IMR-90 (cell line): ENCODE measurements around the gene ARRB1.

Experiments
- BHLHE40 ChIP-seq: fragments of 150-350 bp; IDR thresholded peaks from 2 replicates; pipeline ENCODE4 v1.6.1; 2016; ENCODE audit warnings: mild to moderate bottlenecking, low read depth, low read length
- CTCF ChIP-seq: conservative IDR thresholded peaks from 2 replicates; pipeline ENCODE4 v1.5.1; 2012; ENCODE audit warnings: mild to moderate bottlenecking, low read depth, low read length, improper control_type of control experiment
- ELK1 ChIP-seq: fragments of 150-350 bp; IDR thresholded peaks from 2 replicates; pipeline ENCODE4 v1.6.1; 2016; ENCODE audit warnings: low read depth, mild to moderate bottlenecking, low read length, moderate library complexity, borderline replicate concordance
- FOS ChIP-seq: fragments of 150-350 bp; IDR thresholded peaks from 2 replicates; pipeline ENCODE4 v1.6.1; 2016; ENCODE audit warnings: low read depth, low read length
- MAFK ChIP-seq: IDR thresholded peaks from 2 replicates; pipeline ENCODE4 v1.6.1; 2012; ENCODE audit warnings: low read depth, low read length, improper control_type of control experiment
- MAZ ChIP-seq: IDR thresholded peaks from 2 replicates; pipeline ENCODE4 v1.6.1; 2012; ENCODE audit warnings: low read depth, mild to moderate bottlenecking, low read length, improper control_type of control experiment, moderate library complexity, borderline replicate concordance
- MXI1 ChIP-seq: IDR thresholded peaks from 2 replicates; pipeline ENCODE4 v1.6.1; 2012; ENCODE audit warnings: low read depth, mild to moderate bottlenecking, low read length, moderate library complexity, borderline replicate concordance
- NFE2L2 ChIP-seq: fragments of 150-350 bp; IDR thresholded peaks from 2 replicates; pipeline ENCODE4 v1.6.1; 2016; ENCODE audit warnings: low read depth, mild to moderate bottlenecking, low read length
- POLR2A ChIP-seq: IDR thresholded peaks from 2 replicates; pipeline ENCODE4 v1.6.1; 2012; ENCODE audit warnings: mild to moderate bottlenecking, low read depth, low read length
- RAD21 ChIP-seq: IDR thresholded peaks from 2 replicates; pipeline ENCODE4 v1.6.1; 2012; ENCODE audit warnings: low read length, improper control_type of control experiment
- RCOR1 ChIP-seq: IDR thresholded peaks from 2 replicates; pipeline ENCODE4 v1.6.1; 2012; ENCODE audit warnings: mild to moderate bottlenecking, low read length, improper control_type of control experiment; ENCODE audit not compliant: insufficient replicate concordance
- RFX5 ChIP-seq: IDR thresholded peaks from 2 replicates; pipeline ENCODE4 v1.8.0; 2012; ENCODE audit warnings: low read depth, mild to moderate bottlenecking, low read length, moderate library complexity
- SMC3 ChIP-seq: fragments of 150-350 bp; IDR thresholded peaks from 2 replicates; pipeline ENCODE4 v1.6.1; 2016; ENCODE audit warnings: low read depth, mild to moderate bottlenecking, antibody characterized with exemption, low read length, moderate library complexity
- USF2 ChIP-seq: fragments of 150-350 bp; IDR thresholded peaks from 2 replicates; pipeline ENCODE4 v1.6.1; 2017; ENCODE audit warnings: mild to moderate bottlenecking, antibody characterized with exemption, low read length, low read depth

GRCh38 chr11:75355051-75355450 is 3.6 kb upstream of the ARRB1 start:
- TF ChIP-seq CTCF (no peak), MXI1 (no peak), POLR2A (no peak), SMC3 (no peak), USF2 (no peak), MAZ (no peak), RFX5 (no peak), MAFK (no peak), BHLHE40 (no peak), RCOR1 (no peak), RAD21 (no peak), FOS (no peak), NFE2L2 (no peak), ELK1 (no peak)
